HG03103 (cell line): Measurements from ENCODE around the gene CDPF1.
"Not testable (repeated sequence)": the region's sequence is repeated elsewhere in the genome, so short reads cannot be mapped to it uniquely, and the experiment has no call there.

ENCODE experiments used
- ATAC-seq: cut with Tn5 transposase; IDR thresholded peaks from one replicate; pipeline ENCODE4 v1.9.1; 2021; ENCODE audit warnings: low read depth; ENCODE audit not compliant: unreplicated experiment

Gene CDPF1

DNA sequence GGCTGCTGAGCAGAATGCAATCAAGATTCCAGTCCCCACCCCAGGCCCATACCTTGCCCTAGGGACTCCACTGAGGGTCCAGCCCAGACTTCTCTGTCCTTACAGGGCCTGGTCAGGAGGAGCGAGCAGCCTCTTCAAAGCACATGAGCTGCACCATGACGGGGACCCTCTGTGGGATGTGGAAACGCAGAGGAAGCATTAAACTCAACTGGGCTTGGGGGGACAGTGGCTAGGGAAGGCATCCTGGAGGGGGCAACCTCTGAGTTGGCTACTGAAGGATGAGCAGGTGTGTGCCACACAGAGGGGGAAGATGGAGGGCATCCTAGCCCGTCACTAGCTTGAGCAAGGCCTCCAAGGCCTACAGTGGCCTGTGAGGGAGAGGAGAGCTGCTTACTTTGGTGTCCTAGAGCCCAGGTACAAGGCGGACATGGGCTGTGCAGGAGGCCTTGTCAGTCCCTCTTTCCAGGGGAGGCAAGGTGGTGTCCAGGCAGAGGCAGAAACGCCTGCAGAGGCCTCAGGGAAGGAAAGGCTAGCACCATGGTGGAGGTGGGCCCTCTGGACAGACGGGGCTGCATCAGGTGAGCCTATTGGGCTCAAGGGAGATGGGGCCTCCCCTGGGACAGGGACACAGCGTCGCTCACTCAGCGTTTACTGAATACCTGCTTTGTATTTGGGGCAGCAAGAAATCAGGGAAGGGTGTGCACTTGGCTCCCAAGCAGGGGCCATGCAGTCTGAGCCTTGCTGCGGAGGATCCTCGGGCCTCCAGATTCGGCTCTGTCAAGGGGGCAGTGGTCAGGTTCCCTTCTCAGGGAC is 32.0 kb upstream of the CDPF1 start:
- ATAC-seq = no peak

- no peak for ATAC-seq
These were observed 31.0 kb upstream of the CDPF1 start for GRCh38 chr22:46280999-46281623.

GRCh38 chr22:46280063-46280817 is 30.1 kb upstream of the CDPF1 start:
- no peak for ATAC-seq

GRCh38 chr22:46278656-46279645 is 28.9 kb upstream of the CDPF1 start:
- no peak for ATAC-seq

DNA sequence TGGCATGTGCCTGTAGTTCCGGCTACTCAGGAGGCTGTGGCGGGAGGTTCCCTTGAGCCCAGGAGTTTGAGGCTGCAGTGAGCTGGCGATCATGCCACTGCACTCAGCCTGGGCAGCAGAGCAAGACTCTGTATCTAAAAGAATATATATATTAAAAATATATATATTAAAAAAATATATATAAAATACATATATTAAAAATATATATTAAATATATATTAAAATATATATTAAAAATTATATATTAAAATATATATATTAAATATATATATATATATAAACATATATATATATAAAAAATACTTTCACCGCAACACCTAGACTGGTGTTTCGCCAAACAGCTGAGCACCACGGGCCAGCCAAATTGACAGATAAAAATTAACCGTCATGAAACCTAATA is 26.5 kb upstream of the CDPF1 start:
- ATAC-seq = no peak

DNA sequence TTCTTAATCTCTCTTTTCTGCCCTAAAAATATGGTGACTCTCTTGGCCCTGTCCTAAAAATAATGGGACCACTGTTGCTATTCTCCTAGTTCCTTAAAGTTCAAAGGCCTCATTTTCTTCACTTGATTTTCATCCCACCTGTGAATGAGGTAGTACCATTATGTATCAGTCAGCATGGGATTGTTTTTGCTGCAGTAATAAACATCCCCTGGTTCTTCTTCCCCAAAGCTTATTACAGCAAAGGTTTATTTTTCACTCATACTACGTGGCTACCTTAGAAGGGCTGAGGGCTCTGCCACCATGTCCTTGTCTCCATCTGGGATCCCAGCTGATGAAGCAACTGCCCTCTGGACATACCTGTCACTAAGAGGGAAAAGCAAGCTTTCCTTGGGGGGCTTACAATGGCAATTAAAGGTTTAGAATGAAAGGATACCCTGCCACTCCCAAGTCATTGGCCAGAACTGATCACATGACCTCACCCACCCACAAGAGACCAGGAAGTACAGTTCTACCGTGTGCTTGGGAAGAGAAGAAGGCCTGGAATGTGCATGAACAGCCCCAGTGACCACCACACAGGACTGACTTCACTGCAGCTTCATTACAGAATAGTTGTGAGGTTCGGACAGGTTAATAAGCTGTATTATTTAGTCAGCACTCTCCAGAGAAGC is 25.5 kb upstream of the CDPF1 start:
- no peak for ATAC-seq

DNA sequence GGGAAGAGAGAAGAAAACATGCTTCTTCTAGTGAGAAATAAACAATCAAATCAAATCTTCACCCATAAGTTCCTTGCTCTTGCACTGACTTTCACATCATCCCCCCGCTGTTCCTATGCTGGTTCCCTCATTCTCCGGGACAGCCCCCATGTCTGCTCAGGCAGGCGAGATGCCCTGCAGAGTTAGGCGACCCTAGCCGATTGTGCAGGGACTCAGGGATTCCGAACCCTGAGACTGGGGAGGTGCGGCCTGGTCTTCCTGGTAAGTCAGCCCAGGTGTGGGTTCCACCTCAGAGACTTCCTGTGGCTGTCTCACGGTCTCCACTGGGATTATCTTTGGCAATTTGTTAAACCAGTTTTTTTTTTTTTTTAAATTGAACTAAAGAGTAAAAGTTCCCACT is 24.3 kb upstream of the CDPF1 start:
- ATAC-seq = no peak

DNA sequence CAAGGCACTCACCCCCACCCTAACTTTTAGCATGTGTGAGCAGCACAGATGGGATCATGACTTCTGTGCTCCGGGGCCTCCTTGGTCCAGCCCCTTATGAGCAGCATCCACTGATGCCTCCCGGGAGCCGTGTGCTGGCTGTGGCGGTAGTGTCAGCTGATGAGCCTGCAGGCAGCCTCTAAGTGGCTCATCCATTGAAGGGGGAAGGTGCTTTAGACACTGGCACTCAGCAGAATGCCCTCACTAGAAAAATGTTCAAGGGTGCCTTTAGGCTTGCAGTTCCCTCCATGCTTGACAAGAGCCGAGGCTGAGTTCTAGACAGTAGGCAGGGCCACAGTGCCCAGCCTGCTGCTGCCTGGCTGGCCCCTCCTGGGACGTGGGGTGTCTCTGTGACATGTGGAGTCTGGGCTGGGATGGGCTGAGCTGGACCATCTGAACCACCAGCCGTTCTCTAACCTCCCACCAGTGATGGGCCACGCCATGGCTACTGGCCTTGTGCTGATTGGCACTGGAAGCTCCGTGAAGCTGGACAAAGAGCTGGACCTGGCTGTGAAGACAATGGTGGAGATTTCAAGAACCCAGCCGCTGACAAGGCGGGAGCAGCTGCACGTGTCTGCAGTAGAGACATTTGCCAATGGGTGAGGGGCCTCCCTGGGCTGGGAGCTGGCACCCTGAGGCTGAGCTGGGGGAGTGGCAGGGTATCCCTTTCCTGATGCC is 23.5 kb upstream of the CDPF1 start:
- no peak for ATAC-seq

DNA sequence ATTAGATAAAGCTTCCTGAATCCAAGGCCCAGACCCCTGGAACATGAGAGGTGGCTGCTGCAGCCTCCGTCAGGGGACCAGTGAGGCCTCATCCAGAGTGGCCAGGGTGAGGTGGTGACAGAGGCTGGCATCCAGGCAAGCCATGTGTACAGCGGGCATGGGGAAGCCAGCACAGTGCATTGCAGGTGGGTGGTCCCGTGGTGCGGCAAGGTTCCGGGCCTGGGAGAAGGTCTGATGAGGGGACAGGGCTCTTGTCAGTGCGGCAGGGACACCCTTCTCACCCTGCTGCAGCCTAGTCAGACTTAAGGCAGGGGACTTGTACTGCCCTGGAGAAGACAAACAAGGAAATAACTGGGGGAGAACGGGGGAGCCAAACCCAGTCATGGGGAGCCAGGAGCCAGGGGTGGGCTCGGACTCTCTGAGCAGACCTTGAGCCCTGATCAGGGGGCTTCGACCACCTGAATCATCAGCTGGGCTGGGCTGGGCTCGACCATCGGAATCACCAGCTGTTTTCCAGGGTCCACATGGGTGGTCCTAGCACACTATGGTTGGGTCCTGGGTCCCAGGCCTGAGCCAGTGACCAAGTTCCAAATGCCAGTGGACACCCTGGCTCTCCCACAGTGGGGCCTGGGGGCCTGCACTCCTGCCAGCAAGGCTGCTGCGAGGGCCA is 22.8 kb upstream of the CDPF1 start:
- ATAC-seq = no peak

GRCh38 chr22:46272196-46272595 is 22.1 kb upstream of the CDPF1 start:
- no peak for ATAC-seq

DNA sequence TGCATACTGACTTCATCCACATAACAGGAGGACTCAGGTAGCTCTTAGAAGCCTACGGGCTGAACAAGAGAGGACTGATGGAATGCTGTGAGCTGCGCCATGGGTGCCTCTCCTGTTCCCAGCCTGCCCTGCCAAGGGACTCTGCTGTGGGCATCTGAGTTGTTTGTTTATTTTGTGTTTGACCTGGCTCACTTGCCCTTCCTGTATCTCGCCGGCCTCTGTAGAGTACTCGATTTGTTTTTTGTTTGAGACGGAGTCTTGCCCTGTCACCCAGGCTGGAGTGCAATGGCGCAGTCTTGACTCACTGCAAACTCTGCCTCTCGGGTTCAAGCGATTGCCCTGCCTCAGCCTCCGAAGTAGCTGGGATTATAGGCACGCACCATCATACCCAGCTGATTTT is 19.5 kb upstream of the CDPF1 start:
- no peak for ATAC-seq

- ATAC-seq = no peak
These were observed 17.6 kb upstream of the CDPF1 start, which contains the start of gene TTC38 for GRCh38 chr22:46267431-46268279. TTC38 (plus strand) TSS chr22:46268008; CDS start chr22:46268040, 32 bp downstream.

DNA sequence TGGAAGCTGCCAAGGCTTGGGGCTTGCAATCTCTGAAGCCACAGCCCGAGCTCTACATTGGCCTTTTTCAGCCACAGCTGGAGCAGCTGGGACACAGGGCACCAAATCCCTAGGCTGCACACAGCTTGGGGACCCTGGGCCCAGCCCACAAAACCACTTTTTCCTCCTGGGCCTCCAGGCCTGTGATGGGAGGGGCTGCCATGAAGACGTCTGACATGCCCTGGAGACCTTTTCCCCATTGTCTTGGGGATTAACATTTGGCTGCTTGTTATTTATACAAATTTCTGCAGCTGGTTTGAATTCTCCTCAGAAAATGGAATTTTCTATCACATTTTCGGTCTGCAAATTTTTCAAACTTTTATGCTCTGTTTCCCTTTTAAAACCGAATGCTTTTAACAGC is 15.5 kb upstream of the CDPF1 start:
- ATAC-seq = not testable (repeated sequence)

DNA sequence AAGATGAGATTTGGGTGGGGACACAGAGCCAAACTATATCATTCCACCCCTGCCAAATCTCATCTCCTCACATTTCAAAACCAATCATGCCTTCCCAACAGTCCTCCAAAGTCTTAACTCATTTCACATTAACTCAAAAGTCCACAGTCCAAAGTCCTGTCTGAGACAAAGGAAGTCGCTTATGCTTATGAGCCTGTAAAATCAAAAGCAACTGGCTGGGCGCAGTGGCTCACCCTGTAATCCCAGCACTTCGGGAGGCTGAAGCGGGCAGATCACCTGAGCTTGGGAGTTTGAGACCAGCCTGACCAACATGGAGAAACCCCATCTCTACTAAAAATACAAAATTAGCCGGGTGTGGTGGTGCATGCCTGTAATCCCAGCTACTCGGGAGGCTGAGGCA is 14.4 kb upstream of the CDPF1 start:
- ATAC-seq = not testable (repeated sequence)

DNA sequence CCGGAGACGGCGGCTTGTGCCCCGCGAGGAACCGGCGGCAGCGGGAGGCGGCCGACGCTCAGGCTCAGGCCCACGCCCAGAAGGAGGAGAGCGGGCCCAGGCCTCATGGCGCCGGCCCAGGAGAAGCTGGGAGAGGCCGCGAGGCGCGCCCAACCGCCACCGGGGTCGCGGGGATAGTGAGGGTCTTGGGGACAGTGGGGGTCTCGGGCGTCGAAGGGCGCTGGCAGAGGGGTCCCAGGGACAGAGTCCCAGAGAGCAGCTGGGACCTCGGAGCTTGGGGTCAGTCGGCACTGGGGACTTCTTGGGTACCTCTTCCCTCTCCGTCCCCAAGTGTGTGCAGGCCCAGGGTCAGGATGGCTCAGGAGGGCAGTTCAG is 13.1 kb upstream of the CDPF1 start, which contains the start of gene PKDREJ:
TSS of gene PKDREJ (minus strand) at position 128 of the 375 bp plus-strand sequence. CDS start at position 107, 21 bp downstream.
- ATAC-seq = no peak

- ATAC-seq = no peak
These were observed 12.5 kb upstream of the CDPF1 start for GRCh38 chr22:46262449-46263215.

DNA sequence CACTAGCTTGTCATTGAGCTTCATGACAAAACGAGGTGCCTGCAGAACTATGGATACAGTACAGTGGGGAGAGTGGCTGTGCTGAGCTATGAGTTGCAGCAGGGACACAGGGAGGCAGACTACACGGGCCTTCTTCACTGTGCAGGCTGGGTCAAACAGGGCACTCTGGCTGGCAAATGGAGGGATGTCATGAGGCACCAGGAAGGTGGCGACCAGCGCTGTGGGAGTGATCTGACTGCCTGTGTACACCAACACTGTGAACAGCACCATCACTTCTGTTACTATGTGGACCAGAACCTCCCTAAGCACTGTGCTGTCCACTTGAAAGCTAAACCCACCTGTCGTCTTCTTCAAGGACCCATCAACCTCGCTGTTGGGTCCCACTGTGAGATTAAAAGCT is 9.9 kb upstream of the CDPF1 start:
- ATAC-seq = no peak
